ENCODE results near the gene ACOT2.
A peak's percentile ranks its signal among the peaks of the same experiment; 100 is the strongest.
"Not testable (repeated sequence)": the region's sequence is repeated elsewhere in the genome, so short reads cannot be mapped to it uniquely, and the experiment has no call there.

ACOT2 gene

DNA sequence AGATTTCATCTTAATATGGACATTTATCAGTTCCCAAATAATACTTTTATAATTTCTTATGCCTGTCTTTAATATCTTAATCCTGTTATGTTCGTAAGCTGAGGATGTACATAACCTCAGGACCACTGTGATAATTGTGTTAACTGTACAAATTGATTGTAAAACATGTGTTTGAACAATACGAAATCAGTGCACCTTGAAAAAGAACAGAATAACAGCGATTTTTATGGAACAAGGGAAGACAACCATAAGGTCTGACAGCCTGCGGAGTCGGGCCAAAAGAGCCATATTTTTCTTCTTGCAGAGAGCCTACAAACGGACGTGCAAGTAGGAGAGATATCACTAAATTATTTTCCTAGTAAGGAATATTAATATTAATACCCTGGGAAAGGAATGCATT lies 6.8 kb upstream of the ACOT2 start:
- peaks cover 13% of the 10 kb centered on the region for H3K36me3 Mint-ChIP-seq
- H3K27ac Mint-ChIP-seq; H3K9me3 Mint-ChIP-seq (ENCODE audit: low read depth); H3K4me3 Mint-ChIP-seq; H3K27me3 Mint-ChIP-seq: not testable (repeated sequence)
- H3K4me1 Mint-ChIP-seq (ENCODE audit: low read depth) = peaks cover 20% of the 10 kb centered on the region

- not testable (repeated sequence) for H3K9me3 Mint-ChIP-seq (ENCODE audit: low read depth)
- H3K36me3 Mint-ChIP-seq = peaks cover 14% of the 10 kb centered on the region
These were observed 6.3 kb upstream of the ACOT2 start for GRCh38 chr14:73562696-73563095.

GRCh38 chr14:73566431-73566830 lies 2.6 kb upstream of the ACOT2 start:
- H3K36me3 Mint-ChIP-seq = peaks cover 14% of the 10 kb centered on the region
- H3K4me3 Mint-ChIP-seq = peak overlapping the region; percentile 88
- H3K4me1 Mint-ChIP-seq (ENCODE audit: low read depth) = peaks cover 44% of the 10 kb centered on the region
- H3K9me3 Mint-ChIP-seq (ENCODE audit: low read depth); H3K27me3 Mint-ChIP-seq; H3K27ac Mint-ChIP-seq: not testable (repeated sequence)

More at GRCh38 chr14:73562696-73563095, 6.3 kb upstream of the ACOT2 start:
- H3K4me3 Mint-ChIP-seq, H3K27me3 Mint-ChIP-seq, H3K27ac Mint-ChIP-seq: not testable (repeated sequence)
- H3K4me1 Mint-ChIP-seq (ENCODE audit: low read depth) = peaks cover 25% of the 10 kb centered on the region

DNA sequence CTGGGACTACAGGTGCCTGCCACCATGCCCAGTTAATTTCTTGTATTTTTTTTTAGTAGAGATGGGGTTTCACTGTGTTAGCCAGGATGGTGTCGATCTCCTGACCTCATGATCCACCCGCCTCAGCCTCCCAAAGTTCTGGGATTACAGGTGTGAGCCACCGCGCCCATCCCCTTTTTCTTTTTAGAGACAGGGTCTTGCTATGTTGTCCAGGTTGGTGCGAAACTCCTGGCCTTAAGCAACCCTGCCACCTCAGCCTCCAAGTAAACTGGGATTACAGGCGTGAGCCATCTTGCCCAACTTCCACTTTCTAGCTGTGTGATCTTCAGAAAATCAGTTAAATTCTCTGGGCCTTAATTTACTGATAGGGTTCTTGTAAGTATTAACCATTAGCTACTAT lies 2.1 kb upstream of the ACOT2 start:
- H3K27me3 Mint-ChIP-seq; H3K9me3 Mint-ChIP-seq (ENCODE audit: low read depth): not testable (repeated sequence)
- Mint-ChIP-seq H3K4me1 (ENCODE audit: low read depth) (peaks cover 44% of the 10 kb centered on the region), H3K27ac (peak overlapping the region; percentile 28), H3K4me3 (peak overlapping the region; percentile 88), H3K36me3 (peaks cover 14% of the 10 kb centered on the region)

DNA sequence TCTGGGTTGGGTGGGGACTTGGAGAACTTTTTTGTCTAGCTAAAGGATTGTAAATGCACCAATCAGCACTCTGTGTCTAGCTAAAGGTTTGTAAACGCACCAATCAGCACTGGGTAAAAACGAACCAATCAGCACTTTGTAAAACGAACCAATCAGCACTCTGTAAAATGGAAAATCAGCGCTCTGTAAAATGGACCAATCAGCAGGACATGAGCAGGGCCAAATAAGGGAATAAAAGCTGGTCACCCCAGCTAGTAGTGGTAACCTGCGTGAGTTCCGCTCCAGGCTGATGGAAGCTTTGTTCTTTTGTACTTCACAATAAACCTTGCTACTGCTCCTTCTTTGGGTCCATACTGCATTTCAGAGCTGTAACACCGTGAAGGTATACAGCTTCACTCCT lies 1.7 kb upstream of the ACOT2 start:
- H3K4me1 Mint-ChIP-seq (ENCODE audit: low read depth) = peaks cover 44% of the 10 kb centered on the region
- H3K27ac Mint-ChIP-seq = peak overlapping the region; percentile 93
- H3K27me3 Mint-ChIP-seq = no peaks in the 10 kb centered on the region
- H3K9me3 Mint-ChIP-seq (ENCODE audit: low read depth) = no peaks in the 10 kb centered on the region
- peak overlapping the region; percentile 88 for H3K4me3 Mint-ChIP-seq
- peaks cover 14% of the 10 kb centered on the region for H3K36me3 Mint-ChIP-seq

DNA sequence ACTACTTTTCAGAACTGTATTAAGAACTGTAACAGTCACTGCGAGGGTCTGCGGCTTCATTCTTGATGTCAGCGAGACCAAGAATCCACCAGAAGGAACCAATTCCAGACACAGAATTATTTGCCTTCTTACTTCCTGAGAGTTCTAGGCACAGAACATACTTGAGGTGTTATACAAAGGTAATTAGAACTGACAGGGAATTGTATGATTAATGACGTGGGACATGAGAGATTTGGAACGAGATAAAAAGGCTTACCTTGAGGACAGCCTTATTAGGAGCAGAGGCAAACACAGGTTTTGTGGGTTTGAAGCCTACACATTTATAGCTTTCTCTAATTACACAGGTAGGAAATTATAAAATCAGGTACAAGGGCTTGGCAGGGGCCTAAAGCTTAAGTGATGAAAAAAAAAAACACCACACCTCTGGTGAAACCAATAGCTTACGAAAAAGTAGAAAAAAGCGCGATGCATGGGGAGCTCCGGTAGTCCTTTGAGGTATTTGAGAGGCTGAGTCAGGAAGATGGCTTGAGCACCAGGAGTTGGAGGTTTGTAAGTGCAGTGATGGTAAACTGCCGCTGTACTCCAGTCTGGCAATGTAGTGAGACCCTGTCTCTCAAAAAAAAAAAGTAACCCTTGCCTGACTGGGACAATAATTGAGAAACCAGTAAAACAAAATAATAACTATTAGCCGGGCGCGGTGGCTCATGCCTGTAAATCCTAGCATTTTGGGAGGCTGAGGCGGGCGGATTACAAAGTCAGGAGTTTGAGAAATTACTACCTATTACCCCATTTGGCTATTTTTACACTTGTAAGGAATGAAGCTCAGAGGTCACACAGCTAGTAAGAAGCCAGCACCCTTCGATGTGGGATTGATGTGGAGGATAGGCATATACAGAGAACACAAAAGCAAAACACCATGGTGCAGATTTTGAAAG lies 795 bp upstream of the ACOT2 start:
- H3K9me3 Mint-ChIP-seq (ENCODE audit: low read depth) = no peaks in the 10 kb centered on the region
- H3K4me1 Mint-ChIP-seq (ENCODE audit: low read depth) = peaks cover 45% of the 10 kb centered on the region
- peak overlapping the region; percentile 93 for H3K27ac Mint-ChIP-seq

GRCh38 chr14:73568886-73569184 lies 178 bp upstream of the ACOT2 start:
- H3K27me3 Mint-ChIP-seq; H3K9me3 Mint-ChIP-seq (ENCODE audit: low read depth): not testable (repeated sequence)
- Mint-ChIP-seq H3K4me1 (ENCODE audit: low read depth) (peaks cover 45% of the 10 kb centered on the region), H3K36me3 (peaks cover 10% of the 10 kb centered on the region), H3K4me3 (peak overlapping the region; percentile 88), H3K27ac (peak overlapping the region; percentile 93)

More for the DNA sequence above, 795 bp upstream of the ACOT2 start:
- Mint-ChIP-seq H3K4me3 (peak overlapping the region; percentile 88), H3K36me3 (peaks cover 10% of the 10 kb centered on the region), H3K27me3 (no peaks in the 10 kb centered on the region)

- Mint-ChIP-seq H3K4me1 (ENCODE audit: low read depth) (peaks cover 31% of the 10 kb centered on the region), H3K4me3 (peak overlapping the region; percentile 10), H3K27ac (peak overlapping the region; percentile 72)
- not testable (repeated sequence) for H3K9me3 Mint-ChIP-seq (ENCODE audit: low read depth); H3K36me3 Mint-ChIP-seq; H3K27me3 Mint-ChIP-seq
These were observed 1.9 kb downstream of the ACOT2 start for GRCh38 chr14:73570913-73571312.

DNA sequence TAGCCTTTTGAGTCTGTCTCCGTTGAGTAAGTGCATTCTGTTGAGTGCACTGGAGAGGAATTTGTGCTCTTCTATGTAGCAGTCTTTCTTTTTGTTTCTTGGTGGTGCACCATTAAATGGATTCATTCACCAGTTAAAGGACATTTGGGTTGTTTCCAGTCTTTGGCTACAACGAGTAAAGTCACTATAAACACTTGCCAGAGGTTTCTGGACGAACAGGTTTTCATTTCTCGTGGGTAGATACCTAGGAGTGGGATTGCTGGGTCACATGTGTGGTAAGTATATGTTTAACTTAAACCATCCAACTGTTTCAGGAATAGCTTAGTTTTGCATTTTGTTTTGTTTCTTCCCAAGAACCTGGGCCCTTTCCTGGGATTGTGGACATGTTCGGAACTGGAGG lies 4.0 kb downstream of the ACOT2 start:
- not testable (repeated sequence) for H3K9me3 Mint-ChIP-seq (ENCODE audit: low read depth); H3K27me3 Mint-ChIP-seq; H3K4me3 Mint-ChIP-seq; H3K27ac Mint-ChIP-seq; H3K36me3 Mint-ChIP-seq
- H3K4me1 Mint-ChIP-seq (ENCODE audit: low read depth) = peaks cover 17% of the 10 kb centered on the region

DNA sequence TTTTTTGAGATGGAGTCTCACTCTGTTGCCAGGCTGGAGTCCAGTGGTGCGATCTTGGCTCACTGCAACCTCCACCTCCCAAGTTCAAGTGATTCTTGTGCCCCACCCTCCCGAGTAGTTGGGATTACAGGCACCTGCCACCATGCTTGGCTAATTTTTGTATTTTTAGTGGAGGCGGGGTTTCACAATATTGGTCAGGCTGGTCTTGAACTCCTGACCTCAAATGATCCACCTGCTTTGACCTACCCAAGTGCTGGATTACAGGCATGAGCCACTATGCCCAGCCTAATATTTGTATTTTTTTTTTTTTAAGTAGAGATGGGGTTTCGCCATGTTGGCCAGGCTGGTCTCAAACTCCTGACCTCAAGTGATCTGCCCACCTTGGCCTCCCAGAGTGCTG lies 4.7 kb downstream of the ACOT2 start:
- not testable (repeated sequence) for H3K27me3 Mint-ChIP-seq; H3K4me3 Mint-ChIP-seq; H3K27ac Mint-ChIP-seq; H3K9me3 Mint-ChIP-seq (ENCODE audit: low read depth); H3K36me3 Mint-ChIP-seq
- peaks cover 11% of the 10 kb centered on the region for H3K4me1 Mint-ChIP-seq (ENCODE audit: low read depth)

GRCh38 chr14:73574251-73574650 lies 5.2 kb downstream of the ACOT2 start:
- H3K9me3 Mint-ChIP-seq (ENCODE audit: low read depth); H3K4me3 Mint-ChIP-seq; H3K27ac Mint-ChIP-seq; H3K27me3 Mint-ChIP-seq; H3K36me3 Mint-ChIP-seq: not testable (repeated sequence)
- peaks cover 11% of the 10 kb centered on the region for H3K4me1 Mint-ChIP-seq (ENCODE audit: low read depth)

GRCh38 chr14:73576391-73576790 lies 7.4 kb downstream of the ACOT2 start:
- no peaks in the 10 kb centered on the region for H3K27me3 Mint-ChIP-seq
- no peak overlapping the region for H3K27ac Mint-ChIP-seq
- no peaks in the 10 kb centered on the region for H3K9me3 Mint-ChIP-seq (ENCODE audit: low read depth)
- no peak overlapping the region for H3K4me3 Mint-ChIP-seq
- H3K36me3 Mint-ChIP-seq = peaks cover 4% of the 10 kb centered on the region
- H3K4me1 Mint-ChIP-seq (ENCODE audit: low read depth) = peaks cover 2% of the 10 kb centered on the region

- H3K27ac Mint-ChIP-seq; H3K27me3 Mint-ChIP-seq; H3K4me3 Mint-ChIP-seq; H3K4me1 Mint-ChIP-seq (ENCODE audit: low read depth); H3K36me3 Mint-ChIP-seq; H3K9me3 Mint-ChIP-seq (ENCODE audit: low read depth): not testable (repeated sequence)
These were observed 8.2 kb downstream of the ACOT2 start for GRCh38 chr14:73577214-73577613.

- not testable (repeated sequence) for H3K9me3 Mint-ChIP-seq (ENCODE audit: low read depth); H3K4me1 Mint-ChIP-seq (ENCODE audit: low read depth); H3K4me3 Mint-ChIP-seq; H3K27ac Mint-ChIP-seq; H3K36me3 Mint-ChIP-seq; H3K27me3 Mint-ChIP-seq
These were observed 13.3 kb downstream of the ACOT2 start for GRCh38 chr14:73582102-73582979.

GRCh38 chr14:73588695-73589094 lies 19.7 kb downstream of the ACOT2 start:
- Mint-ChIP-seq H3K36me3 (no peaks in the 10 kb centered on the region), H3K9me3 (ENCODE audit: low read depth) (no peaks in the 10 kb centered on the region), H3K4me3 (no peak overlapping the region), H3K27me3 (no peaks in the 10 kb centered on the region), H3K4me1 (ENCODE audit: low read depth) (peaks cover 11% of the 10 kb centered on the region), H3K27ac (no peak overlapping the region)
